K562 (cell line): Measurements from ENCODE around the gene MCCC1.

ENCODE experiments used
- ELF4 ChIP-seq: fragments of 450-650 bp; formaldehyde crosslinking; IDR thresholded peaks from 2 replicates; pipeline ENCODE4 v1.4.0; 2022; ENCODE audit warnings: missing genetic modification characterization
- EP300 ChIP-seq: IDR thresholded peaks from 2 replicates; pipeline ENCODE4 v1.6.1; 2012; ENCODE audit warnings: low read length, improper control_type of control experiment
- GTF2E2 ChIP-seq: fragments of 200-800 bp; sonication (Bioruptor generic); IDR thresholded peaks from 2 replicates; pipeline ENCODE4 v1.6.1; 2016; ENCODE audit warnings: missing genetic modification characterization, missing compliant biosample characterization
- MAFK ChIP-seq: IDR thresholded peaks from 2 replicates; pipeline ENCODE4 v1.6.1; 2011; ENCODE audit warnings: low read length, improper control_type of control experiment
- POLR2A ChIP-seq: fragments of 450-650 bp; conservative IDR thresholded peaks from 2 replicates; pipeline ENCODE4 v1.6.1; 2016
- SMARCE1 ChIP-seq: fragments of 450-650 bp; IDR thresholded peaks from 2 replicates; pipeline ENCODE4 v1.7.1; 2016; ENCODE audit warnings: mild to moderate bottlenecking
- SMC3 ChIP-seq: conservative IDR thresholded peaks from 2 replicates; pipeline ENCODE4 v1.6.1; 2011; ENCODE audit warnings: low read depth, low read length, improper control_type of control experiment; ENCODE audit not compliant: insufficient read depth
- ZBTB2 ChIP-seq: fragments of 450-650 bp; IDR thresholded peaks from 2 replicates; pipeline ENCODE4 v1.6.1; 2016; ENCODE audit warnings: antibody characterized with exemption
- ZNF217 ChIP-seq: sonication (generic); formaldehyde crosslinking; IDR thresholded peaks from 2 replicates; pipeline ENCODE4 v1.8.0; 2022; ENCODE audit warnings: mild to moderate bottlenecking, missing genetic modification reagents
- TF ChIP-seq, protein P1 (sequence below), 3 experiments: IDR thresholded peaks in 2 of 3; conservative IDR thresholded peaks in 1 of 3; 2 replicates each; pipeline ENCODE4 v1.5.1; 2011 to 2012; ENCODE audit warnings: low read length in 3 of 3, mild to moderate bottlenecking in 3 of 3, control low read depth in 2 of 3, improper control_type of control experiment in 1 of 3, inconsistent platforms in 1 of 3, low read depth in 1 of 3, mixed read lengths in 1 of 3, moderate library complexity in 1 of 3; ENCODE audit not compliant: insufficient read depth in 2 of 3

DNA sequence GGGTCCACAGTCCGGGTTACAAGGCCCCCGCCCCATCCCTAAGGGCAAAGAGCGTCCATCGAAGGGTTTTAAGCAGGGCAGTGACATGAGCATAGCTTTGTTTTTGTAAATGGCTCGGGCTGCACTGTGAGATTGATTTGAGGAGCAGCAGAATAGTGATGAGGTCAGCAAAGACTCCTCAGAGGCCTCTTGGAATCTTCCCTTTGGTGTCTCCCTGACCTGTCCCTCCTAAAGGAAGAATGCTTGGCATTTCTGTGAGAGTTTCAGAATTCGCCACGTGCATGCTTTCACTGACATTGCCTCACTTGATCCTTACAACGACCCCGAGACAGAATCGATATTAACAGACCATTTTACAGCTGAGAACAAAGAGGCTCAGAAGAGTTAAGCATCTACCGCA lies 42.9 kb upstream of the MCCC1 start:
- no peak for TF ChIP-seq ZBTB2
- TF ChIP-seq ELF4: no peak
- no peak for TF ChIP-seq SMARCE1
- TF ChIP-seq, protein P1, sequence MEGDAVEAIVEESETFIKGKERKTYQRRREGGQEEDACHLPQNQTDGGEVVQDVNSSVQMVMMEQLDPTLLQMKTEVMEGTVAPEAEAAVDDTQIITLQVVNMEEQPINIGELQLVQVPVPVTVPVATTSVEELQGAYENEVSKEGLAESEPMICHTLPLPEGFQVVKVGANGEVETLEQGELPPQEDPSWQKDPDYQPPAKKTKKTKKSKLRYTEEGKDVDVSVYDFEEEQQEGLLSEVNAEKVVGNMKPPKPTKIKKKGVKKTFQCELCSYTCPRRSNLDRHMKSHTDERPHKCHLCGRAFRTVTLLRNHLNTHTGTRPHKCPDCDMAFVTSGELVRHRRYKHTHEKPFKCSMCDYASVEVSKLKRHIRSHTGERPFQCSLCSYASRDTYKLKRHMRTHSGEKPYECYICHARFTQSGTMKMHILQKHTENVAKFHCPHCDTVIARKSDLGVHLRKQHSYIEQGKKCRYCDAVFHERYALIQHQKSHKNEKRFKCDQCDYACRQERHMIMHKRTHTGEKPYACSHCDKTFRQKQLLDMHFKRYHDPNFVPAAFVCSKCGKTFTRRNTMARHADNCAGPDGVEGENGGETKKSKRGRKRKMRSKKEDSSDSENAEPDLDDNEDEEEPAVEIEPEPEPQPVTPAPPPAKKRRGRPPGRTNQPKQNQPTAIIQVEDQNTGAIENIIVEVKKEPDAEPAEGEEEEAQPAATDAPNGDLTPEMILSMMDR (IDR thresholded peaks at IDR 0.05 in 2 of 3, conservative IDR thresholded peaks at IDR 0.05 in 1 of 3; ENCODE audit: insufficient read depth in 2 of 3, low read depth in 1 of 3, low read length in 3 of 3): no peak
- no peak for TF ChIP-seq GTF2E2 (tag)
- TF ChIP-seq EP300: no peak
- peak; percentile 69 for TF ChIP-seq MAFK
- no peak for TF ChIP-seq POLR2A
- TF ChIP-seq ZNF217 (CRISPR knock-in tag): no peak
- TF ChIP-seq SMC3: no peak
